ENCODE measurements around the gene BCL7C. TPM values are rescaled to one million over a fixed set of nuclear protein-coding genes. Genes with fewer than 3 reads are reported as not detected.

The BCL7C gene
- total and polyA plus RNA-seq, 2 of the 13 experiments (the other 11 are each of a cell fraction or from before 2014, with no cell fraction given) = 17.7 to 33.8 TPM

- no peak for TF ChIP-seq RARG (CRISPR knock-in tag; IDR thresholded peaks at IDR 0.05; ENCODE audit: low read depth)
- TF ChIP-seq ZSCAN30 (CRISPR knock-in tag; IDR thresholded peaks at IDR 0.05) = no peak
- peak; percentile 48; the same call in 1 of the 2 replicates for TF ChIP-seq TFDP1 (CRISPR knock-in tag; IDR thresholded peaks at IDR 0.05; ENCODE audit: borderline replicate concordance)
- peak; percentile 84; the same call in 1 of the 2 replicates for TF ChIP-seq MEIS1 (CRISPR knock-in tag; IDR thresholded peaks at IDR 0.05; ENCODE audit: borderline replicate concordance)
- no peak for TF ChIP-seq ZZZ3 (CRISPR knock-in tag; IDR thresholded peaks at IDR 0.05; ENCODE audit: borderline replicate concordance)
- no peak for TF ChIP-seq ZNF180 (CRISPR knock-in tag; IDR thresholded peaks at IDR 0.05; ENCODE audit: borderline replicate concordance, low read depth)
- TF ChIP-seq ZNF512 (CRISPR knock-in tag; IDR thresholded peaks at IDR 0.05) = no peak
- no peak for TF ChIP-seq MATR3 (CRISPR knock-in tag; IDR thresholded peaks at IDR 0.05)
- no peak for TF ChIP-seq DNMT3B (CRISPR knock-in tag; conservative IDR thresholded peaks at IDR 0.05)
- no peak for TF ChIP-seq ZNF839 (CRISPR knock-in tag; IDR thresholded peaks at IDR 0.05; ENCODE audit: borderline replicate concordance)
- TF ChIP-seq BCLAF1 (IDR thresholded peaks at IDR 0.05) = no peak
- TF ChIP-seq FOXK2 (IDR thresholded peaks at IDR 0.05) = no peak
- no peak for TF ChIP-seq NFE2L1 (CRISPR knock-in tag; IDR thresholded peaks at IDR 0.05; ENCODE audit: borderline replicate concordance)
- peak; percentile 36; the same call in 1 of the 2 replicates for TF ChIP-seq ZBTB10 (CRISPR knock-in tag; IDR thresholded peaks at IDR 0.05; ENCODE audit: borderline replicate concordance)
- TF ChIP-seq ZBTB46 (CRISPR knock-in tag; IDR thresholded peaks at IDR 0.05; ENCODE audit: borderline replicate concordance) = peak; percentile 89; the same call in 1 of the 2 replicates
- TF ChIP-seq NR2C2 (CRISPR knock-in tag; IDR thresholded peaks at IDR 0.05; ENCODE audit: borderline replicate concordance) = no peak; the same call in 1 of the 2 replicates
- no peak for TF ChIP-seq IRF1 (CRISPR knock-in tag; IDR thresholded peaks at IDR 0.05; ENCODE audit: low read depth)
Measured at GRCh38 chr16:30941600-30942425, 47.9 kb upstream of the BCL7C start (continued).

Measured in HepG2 (cell line).